Endometrial microvascular endothelial cells (primary cell): ENCODE results near the gene ARL6IP5. TPM values are rescaled to one million over a fixed set of nuclear protein-coding genes. Genes with fewer than 3 reads are reported as not detected.

Experiments
- in situ Hi-C: cut with HindIII; loops from 2 replicates; pipeline ENCODE4 v1.10.0; 2017; ENCODE audit warnings: low sequenced_read_pairs, low pct_unique_long_range_greater_than_20kb; ENCODE audit errors: inconsistent ontology term
- total RNA-seq: library from RNA; depleted of rRNA; stranded (reverse); fragments of >200 nt; gene quantifications from one replicate; pipeline ENCODE4 v1.2.3, GENCODE V29; 2015; ENCODE audit errors: inconsistent ontology term

Gene ARL6IP5
- total RNA-seq, 1 donor from 2014 or later = 135 TPM

DNA sequence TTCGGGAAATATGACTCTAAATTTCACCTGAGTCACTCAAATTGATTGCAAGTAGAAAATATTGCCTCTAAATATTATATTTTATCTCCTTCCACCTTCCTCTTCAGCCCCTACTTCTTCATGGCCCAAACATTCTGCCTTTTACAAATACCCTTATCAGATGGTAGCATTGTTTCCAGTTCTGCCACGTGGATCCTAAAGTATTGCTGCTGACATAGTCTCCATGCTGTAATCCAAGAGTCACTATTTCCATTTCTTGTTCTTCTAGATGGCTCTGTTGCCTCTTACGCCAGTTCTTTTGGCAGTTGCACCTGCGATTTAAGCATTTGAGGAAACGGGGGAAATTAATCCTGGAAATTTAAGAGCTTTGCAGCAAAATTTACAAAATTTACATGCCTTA, 24.1 kb downstream of the ARL6IP5 start:
- in situ Hi-C loops = no loop called here

GRCh38 chr3:69110941-69111546, 26.3 kb downstream of the ARL6IP5 start:
- in situ Hi-C loops = no loop called here

- in situ Hi-C loops = no loop called here
These were observed 28.8 kb downstream of the ARL6IP5 start for GRCh38 chr3:69113536-69113935.

DNA sequence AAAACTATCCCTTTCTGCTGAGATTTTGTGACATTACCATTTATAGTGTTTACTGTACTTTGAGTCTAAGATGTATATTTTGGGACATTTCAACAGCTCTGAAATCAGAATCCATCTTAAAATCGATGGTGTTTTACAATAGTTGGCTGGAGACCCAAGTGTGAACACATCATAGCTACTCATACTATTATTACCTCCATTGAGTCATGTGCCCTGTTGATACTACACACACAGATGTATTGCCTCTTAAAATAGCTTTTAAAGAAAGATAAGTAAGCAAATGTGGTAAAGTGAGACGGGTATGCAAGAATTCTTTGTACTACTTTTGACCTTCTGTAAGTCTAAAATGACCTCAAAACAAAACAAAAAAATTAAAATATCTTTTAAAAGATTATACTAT, 31.0 kb downstream of the ARL6IP5 start:
- in situ Hi-C loops = no loop called here

DNA sequence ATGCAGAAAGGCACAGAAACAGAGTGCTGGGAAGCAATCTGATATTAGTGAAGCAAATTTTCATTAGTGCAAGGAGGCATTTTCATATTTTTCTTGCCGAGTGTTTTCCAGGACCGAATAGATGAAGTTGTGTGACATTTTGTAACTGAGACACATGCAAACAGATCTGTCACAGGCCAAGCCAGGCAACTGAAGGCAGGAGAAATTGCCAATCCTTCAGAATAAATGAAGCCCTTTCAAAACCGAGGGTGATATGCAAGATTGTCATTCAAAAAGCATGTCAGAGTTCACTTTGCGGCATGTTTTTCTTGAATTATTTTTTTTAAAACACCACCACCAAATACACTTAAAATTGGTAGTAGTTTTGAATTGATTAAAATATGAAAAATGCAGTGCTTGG, 31.4 kb downstream of the ARL6IP5 start:
- in situ Hi-C loops = no loop called here

DNA sequence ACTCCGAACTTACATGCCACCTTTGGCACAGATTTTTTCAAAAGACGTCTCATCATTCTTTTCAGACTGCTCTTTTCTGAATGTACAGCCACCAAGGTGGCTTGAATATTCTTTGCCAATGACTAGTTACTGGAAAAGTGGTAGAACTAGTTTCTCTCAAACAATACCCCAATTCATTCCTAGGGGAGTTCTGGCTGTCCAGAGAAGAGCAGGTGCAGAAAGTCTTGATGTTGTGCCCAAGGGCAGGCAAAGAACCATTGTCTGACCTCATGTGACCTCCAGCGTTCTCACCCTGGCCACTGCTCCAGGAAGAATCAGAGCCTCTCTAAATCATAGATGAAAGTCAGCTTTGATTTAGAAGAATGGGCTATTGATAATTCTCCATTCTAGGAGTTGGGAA, 32.2 kb downstream of the ARL6IP5 start:
- in situ Hi-C loops = no loop called here

DNA sequence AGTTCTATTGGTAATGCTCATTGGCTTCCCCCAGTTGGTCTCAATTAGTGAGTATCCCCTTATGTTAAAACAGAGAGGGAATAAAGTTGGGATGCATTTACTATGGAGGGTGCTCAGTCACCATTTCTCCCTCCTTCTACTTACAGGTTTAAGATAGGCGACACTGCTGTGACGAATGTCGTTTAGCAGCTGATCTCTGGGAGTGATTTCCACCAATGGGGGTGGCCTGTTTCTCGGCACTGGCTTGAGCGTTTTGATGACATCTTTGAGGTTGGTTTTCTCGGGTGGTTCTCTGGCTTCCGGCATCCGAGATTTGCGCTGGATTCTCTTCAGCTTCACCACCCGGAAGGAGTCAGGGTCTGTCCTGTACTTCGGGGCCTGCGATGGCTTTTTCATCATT, 33.8 kb downstream of the ARL6IP5 start:
- in situ Hi-C loops = no loop called here

GRCh38 chr3:69119138-69119537, 34.4 kb downstream of the ARL6IP5 start:
- in situ Hi-C loops = no loop called here

- in situ Hi-C loops = no loop called here
These were observed 34.9 kb downstream of the ARL6IP5 start for GRCh38 chr3:69119681-69120080.

GRCh38 chr3:69120879-69121464, 36.2 kb downstream of the ARL6IP5 start:
- in situ Hi-C loops = no loop called here

DNA sequence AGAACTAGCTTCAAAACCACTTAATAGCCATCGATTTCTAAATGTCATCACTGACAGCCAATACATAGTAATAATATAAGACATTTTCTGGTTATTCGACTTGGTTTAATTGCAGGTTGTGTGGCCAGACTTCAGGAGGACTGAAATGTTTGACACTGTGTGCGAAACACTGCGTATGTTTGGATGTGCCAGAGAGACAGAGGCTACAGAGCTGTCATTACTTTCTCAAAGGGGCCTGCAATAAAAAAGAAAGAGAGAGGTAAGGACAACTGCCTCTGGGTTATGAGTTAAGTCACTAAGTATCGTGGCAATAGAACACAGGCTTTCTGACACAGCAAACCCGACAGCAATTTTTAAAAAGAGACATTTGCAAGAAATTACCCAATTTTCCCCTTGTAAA, 36.8 kb downstream of the ARL6IP5 start:
- in situ Hi-C loops = no loop called here

DNA sequence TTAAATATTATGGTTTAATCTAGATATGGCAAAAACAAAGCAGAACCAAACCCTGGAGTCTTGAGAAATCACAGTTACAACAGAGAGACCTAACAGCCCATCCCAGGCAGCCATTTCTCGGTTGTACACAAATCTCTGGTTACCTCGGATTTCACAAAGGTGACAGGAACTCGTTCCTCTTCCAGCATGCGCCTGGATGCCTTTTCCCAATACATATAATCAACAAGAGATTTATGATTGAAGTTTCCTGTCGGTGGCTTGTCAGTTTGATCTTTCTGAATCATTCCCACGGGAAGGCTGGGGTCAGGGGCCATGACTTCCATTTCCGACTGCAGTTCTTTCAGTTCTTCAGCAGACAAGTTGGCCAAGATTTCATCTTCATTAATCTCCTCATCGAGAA, 37.2 kb downstream of the ARL6IP5 start:
- in situ Hi-C loops = no loop called here

DNA sequence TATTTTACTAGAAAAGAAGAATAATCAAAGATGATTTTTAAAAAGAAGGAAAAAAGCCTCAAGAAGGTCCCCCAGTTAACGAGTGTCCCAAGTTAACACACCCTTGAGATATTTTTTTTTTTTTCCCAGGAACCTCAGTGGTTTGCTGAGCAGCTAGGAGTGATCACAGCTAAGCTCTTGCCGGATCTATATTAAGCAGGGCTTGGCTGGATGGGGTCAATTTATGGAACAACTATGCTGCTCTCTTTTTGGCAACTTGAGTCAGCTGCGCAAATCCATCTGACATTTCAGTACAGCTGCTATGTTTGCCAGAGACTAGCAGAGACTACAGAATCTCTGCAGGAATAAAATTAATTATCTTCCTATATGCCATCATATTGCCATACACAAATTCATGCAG, 37.7 kb downstream of the ARL6IP5 start, which contains the start of gene LMOD3:
LMOD3 (minus strand) TSS at position 193 of the 400 bp plus-strand sequence. CDS start 209 bp downstream, outside the sequence.
- in situ Hi-C loops = no loop called here

GRCh38 chr3:69126216-69126615, 41.5 kb downstream of the ARL6IP5 start:
- in situ Hi-C loops = no loop called here

- in situ Hi-C loops = no loop called here
These were observed 42.3 kb downstream of the ARL6IP5 start for GRCh38 chr3:69126999-69127398.

DNA sequence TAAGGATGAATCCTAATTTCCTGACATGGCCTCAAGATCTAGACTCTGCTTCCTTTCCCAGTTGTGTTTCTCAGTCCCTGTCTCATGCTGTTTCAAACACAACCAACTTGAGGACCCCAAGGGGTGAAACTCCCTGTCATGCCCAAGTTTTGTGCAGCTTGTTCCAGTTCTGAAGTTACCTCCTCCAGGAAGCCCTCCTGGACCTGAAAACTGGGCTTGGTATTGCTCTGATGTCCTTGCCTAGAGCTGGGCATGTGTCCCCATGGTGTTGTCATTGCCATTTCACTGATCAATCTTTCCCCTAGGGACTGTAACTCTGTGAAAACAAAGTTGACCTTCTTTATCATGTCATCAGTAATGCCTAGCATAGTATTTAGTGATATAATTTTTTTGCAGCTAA, 43.8 kb downstream of the ARL6IP5 start:
- in situ Hi-C loops = no loop called here

DNA sequence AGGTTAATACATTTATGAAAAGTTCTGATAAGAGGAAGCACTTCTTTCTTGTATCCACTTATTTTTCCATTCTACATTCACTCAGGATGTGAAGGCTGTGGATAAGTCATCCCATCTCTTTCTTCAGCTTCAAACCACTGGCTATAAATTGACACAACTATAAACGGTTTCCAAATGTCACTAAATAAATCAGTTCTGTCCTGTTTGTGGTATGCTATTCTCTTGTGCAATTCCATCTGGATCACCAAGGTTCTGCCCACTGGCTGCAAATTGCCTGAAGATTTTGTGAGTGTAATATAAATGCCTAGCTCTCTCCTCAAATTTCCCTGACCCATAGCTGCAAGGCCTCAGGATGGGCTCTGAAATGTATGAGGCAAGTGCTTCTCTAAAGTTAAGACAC, 44.8 kb downstream of the ARL6IP5 start:
- in situ Hi-C loops = no loop called here

DNA sequence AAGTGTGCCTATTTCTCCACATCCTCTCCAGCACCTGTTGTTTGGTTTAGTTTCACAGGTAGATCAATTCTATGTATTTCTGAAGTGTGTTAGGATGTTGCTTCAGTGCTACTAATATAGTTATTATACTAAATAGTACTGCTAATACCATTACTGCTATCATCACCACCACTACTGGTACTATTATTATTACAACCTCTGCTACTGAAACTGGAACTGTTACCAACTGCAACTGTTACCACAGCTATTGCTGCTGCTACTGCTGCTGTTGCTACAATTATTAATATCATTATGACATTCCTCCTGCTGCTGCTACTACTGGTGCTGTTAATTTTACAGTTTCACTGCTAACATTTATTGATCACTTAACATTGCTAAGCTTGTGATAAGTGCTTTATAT, 46.0 kb downstream of the ARL6IP5 start:
- in situ Hi-C loops = no loop called here

DNA sequence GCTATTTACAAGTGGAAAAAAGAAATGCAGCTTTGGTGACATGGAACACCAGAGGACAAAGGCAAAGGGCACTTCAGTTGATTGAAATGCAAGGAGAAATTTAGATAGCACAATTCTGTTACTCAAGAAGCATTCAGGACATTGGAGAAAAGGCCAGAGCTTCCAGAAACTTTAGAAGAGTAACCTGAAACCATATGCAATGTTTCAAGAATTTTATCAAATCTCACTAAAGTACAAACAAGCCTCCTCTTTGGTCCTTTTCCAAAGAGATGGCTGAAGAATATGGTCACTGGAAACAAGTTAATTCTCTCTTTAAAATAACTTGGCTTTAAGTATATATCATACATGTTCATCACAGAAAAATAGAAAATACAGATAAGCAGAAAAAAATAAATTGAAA, 52.3 kb downstream of the ARL6IP5 start:
- in situ Hi-C loops = no loop called here

- in situ Hi-C loops = no loop called here
These were observed 52.7 kb downstream of the ARL6IP5 start for GRCh38 chr3:69137412-69137811.

DNA sequence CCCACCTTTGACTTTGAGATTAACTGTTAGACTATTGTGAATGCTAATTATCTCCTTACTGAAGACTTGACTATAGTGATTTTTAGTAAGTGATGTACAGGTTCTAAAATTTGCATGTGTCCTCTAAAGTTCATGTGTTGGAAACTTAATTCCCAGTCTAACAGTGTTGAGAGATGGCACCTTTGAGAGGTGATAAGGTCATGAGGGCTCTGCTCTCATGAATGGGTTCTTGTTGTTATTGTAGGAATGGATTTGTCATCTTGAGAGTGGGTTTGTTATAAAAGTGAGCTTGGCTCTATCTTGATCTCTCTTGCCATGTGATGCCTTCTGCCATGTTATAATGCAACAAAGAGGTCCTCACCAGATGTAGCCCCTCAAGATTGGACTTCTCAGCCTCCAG, 56.6 kb downstream of the ARL6IP5 start:
- in situ Hi-C loops = no loop called here
